Measurements from ENCODE around the gene ACADS.

Gene ACADS

DNA sequence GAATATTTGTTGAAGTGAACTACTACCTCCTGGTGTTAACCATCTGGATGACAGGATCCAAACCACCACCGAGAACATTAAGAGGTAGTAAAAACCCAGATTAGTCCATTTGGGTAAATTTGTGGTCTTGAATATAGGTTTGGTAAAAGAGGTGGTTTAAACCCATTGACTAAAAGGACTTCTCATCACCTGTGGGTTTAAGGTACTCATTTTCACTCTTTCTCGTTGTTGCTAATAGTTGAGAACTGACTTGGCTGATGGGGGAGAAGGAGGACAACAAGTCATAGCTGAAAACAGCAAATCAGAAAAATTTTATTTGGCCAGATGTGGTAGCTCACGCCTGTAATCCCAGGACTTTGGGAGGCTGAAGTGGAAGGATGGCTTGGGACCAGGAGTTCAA is 59.2 kb downstream of the ACADS start:
- H3K27me3 ChIP-seq (ENCODE audit: insufficient read depth, low read length, poor library complexity), result no peaks in the 10 kb centered on the region
- H3K79me1 ChIP-seq (ENCODE audit: low read length), result no peaks in the 10 kb centered on the region
- no peak overlapping the region for H2AK5ac ChIP-seq (ENCODE audit: low read length)
- no peak overlapping the region for H2BK5ac ChIP-seq (ENCODE audit: low read length)
- no peak overlapping the region for H4K5ac ChIP-seq (ENCODE audit: low read length)
- H3K27ac ChIP-seq (ENCODE audit: low read depth, low read length), result no peak overlapping the region
- no peak overlapping the region for H4K8ac ChIP-seq (ENCODE audit: low read depth, low read length)
- H2BK15ac ChIP-seq (replicated peaks; ENCODE audit: low read depth), result no peak overlapping the region
- H3K18ac ChIP-seq (ENCODE audit: low read length), result no peak overlapping the region
- H3K9ac ChIP-seq (ENCODE audit: low read length), result no peak overlapping the region
- no peaks in the 10 kb centered on the region for H3K36me3 ChIP-seq (ENCODE audit: control insufficient read depth, insufficient read depth, low read length)
- H3K56ac ChIP-seq (ENCODE audit: low read length), result no peak overlapping the region
- H3K4me3 ChIP-seq (ENCODE audit: low read length), result no peak overlapping the region
- H3K23ac ChIP-seq (ENCODE audit: low read length), result no peak overlapping the region
- DNase-seq, result no peak
- no peak overlapping the region for H3K4me2 ChIP-seq (ENCODE audit: low read length)
- H3K4me1 ChIP-seq (ENCODE audit: control insufficient read depth, low read depth, low read length), result no peaks in the 10 kb centered on the region
- H2BK120ac ChIP-seq (ENCODE audit: low read depth, low read length), result no peak overlapping the region
- H3K79me2 ChIP-seq (ENCODE audit: control insufficient read depth, insufficient read depth, low read length), result no peaks in the 10 kb centered on the region
- WGBS (ENCODE audit: extremely low coverage, insufficient coverage, low lambda C conversion rate), result no CpG with 5 or more reads among the region's 3 CpGs
- H3K4ac ChIP-seq (ENCODE audit: low read depth, low read length), result no peak overlapping the region

DNA sequence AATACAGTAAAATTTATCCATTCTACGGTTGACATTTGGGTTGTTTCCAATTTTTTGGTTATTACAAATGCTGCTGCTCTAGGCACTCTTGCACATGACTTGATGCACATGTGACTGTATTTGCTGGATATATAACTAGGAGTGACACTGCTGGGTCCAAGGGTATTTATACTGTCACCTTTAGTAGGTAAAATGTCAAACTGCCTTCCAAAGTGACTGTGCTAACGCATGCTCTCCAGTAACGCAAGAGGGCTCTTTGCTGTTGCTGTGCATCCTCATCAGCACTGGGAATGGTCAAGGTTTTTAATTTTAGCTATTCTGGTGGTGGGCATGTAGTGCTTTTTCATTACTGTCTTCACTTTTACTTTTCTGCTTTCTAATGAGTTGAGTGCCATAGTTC is 62.3 kb downstream of the ACADS start:
- no peak overlapping the region for H3K4me2 ChIP-seq (ENCODE audit: low read length)
- no peak overlapping the region for H3K56ac ChIP-seq (ENCODE audit: low read length)
- H3K4ac ChIP-seq (ENCODE audit: low read depth, low read length), result no peak overlapping the region
- no peak overlapping the region for H4K5ac ChIP-seq (ENCODE audit: low read length)
- no peaks in the 10 kb centered on the region for H3K27me3 ChIP-seq (ENCODE audit: insufficient read depth, low read length, poor library complexity)
- no peak overlapping the region for H3K27ac ChIP-seq (ENCODE audit: low read depth, low read length)
- H2BK5ac ChIP-seq (ENCODE audit: low read length), result no peak overlapping the region
- H2BK120ac ChIP-seq (ENCODE audit: low read depth, low read length), result no peak overlapping the region
- H2BK15ac ChIP-seq (replicated peaks; ENCODE audit: low read depth), result no peak overlapping the region
- no peaks in the 10 kb centered on the region for H3K36me3 ChIP-seq (ENCODE audit: control insufficient read depth, insufficient read depth, low read length)
- H3K4me3 ChIP-seq (ENCODE audit: low read length), result no peak overlapping the region
- no peaks in the 10 kb centered on the region for H3K79me2 ChIP-seq (ENCODE audit: control insufficient read depth, insufficient read depth, low read length)
- no CpG with 5 or more reads among the region's 3 CpGs for WGBS (ENCODE audit: extremely low coverage, insufficient coverage, low lambda C conversion rate)
- H2AK5ac ChIP-seq (ENCODE audit: low read length), result no peak overlapping the region
- no peak overlapping the region for H4K8ac ChIP-seq (ENCODE audit: low read depth, low read length)
- no peak overlapping the region for H3K9ac ChIP-seq (ENCODE audit: low read length)
- H3K18ac ChIP-seq (ENCODE audit: low read length), result no peak overlapping the region
- H3K4me1 ChIP-seq (ENCODE audit: control insufficient read depth, low read depth, low read length), result no peaks in the 10 kb centered on the region
- H3K79me1 ChIP-seq (ENCODE audit: low read length), result no peaks in the 10 kb centered on the region
- H3K23ac ChIP-seq (ENCODE audit: low read length), result no peak overlapping the region
- no peak for DNase-seq
